ENCODE data around the gene ZNF366.

DNA sequence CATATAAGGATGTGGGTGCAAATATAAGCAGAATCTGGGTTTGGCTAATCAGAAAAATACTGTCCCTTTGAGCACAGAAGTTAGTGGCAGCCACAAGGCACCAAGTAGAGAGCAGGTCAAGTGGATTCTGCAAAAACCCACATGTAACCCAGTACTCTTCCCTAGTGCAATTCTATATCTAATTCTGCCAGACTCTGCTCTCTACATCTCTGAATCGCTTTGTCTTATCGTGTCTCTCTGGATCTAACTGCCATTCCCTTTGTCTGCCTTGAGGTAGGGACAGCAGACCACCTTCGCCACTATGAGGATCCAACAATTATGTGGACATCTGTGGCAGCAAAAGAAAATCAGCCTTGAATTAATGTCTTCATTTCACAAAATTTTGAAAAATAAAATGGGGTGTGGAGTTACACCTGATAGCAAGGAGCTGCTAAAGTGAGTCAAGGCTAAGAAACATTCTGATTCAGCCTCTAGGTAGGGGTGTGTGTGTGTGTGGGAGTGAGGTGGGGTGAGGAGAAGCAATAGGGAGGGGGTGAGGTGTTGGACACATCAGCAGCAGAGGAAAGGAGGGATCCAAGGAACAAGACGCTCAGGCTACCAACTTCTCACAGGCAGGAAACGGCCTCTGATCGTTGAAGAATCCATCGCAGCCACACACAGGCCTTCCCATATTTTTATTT, 33.7 kb upstream of the ZNF366 start:
- TF ChIP-seq, protein P1, sequence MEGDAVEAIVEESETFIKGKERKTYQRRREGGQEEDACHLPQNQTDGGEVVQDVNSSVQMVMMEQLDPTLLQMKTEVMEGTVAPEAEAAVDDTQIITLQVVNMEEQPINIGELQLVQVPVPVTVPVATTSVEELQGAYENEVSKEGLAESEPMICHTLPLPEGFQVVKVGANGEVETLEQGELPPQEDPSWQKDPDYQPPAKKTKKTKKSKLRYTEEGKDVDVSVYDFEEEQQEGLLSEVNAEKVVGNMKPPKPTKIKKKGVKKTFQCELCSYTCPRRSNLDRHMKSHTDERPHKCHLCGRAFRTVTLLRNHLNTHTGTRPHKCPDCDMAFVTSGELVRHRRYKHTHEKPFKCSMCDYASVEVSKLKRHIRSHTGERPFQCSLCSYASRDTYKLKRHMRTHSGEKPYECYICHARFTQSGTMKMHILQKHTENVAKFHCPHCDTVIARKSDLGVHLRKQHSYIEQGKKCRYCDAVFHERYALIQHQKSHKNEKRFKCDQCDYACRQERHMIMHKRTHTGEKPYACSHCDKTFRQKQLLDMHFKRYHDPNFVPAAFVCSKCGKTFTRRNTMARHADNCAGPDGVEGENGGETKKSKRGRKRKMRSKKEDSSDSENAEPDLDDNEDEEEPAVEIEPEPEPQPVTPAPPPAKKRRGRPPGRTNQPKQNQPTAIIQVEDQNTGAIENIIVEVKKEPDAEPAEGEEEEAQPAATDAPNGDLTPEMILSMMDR (IDR thresholded peaks at IDR 0.05), result no peak
- TF ChIP-seq POLR2A (IDR thresholded peaks at IDR 0.05), result no peak

All from uterus (tissue), 2 donors.